ENCODE results near the gene LRRC4C.

Gene LRRC4C

DNA sequence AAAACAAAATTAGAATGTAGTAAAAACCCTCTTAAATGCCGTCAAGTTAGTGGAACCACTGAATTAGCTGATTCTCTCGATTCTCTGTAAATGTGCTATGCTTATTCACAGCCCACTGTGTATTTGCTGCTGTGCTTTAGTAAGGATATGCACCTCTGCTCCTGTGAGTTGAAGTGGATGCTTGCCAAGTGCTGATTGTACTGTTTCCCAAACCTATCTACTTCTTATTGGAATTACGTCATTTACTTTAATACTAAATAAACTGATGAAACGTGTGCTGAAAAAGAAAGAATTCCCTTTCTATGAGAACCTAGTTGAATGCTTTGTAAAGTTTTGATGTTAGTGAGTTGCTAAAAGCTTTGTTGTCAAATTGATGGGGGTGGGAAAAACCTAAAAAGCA is 158.4 kb downstream of the LRRC4C start:
- TF ChIP-seq, protein P1, sequence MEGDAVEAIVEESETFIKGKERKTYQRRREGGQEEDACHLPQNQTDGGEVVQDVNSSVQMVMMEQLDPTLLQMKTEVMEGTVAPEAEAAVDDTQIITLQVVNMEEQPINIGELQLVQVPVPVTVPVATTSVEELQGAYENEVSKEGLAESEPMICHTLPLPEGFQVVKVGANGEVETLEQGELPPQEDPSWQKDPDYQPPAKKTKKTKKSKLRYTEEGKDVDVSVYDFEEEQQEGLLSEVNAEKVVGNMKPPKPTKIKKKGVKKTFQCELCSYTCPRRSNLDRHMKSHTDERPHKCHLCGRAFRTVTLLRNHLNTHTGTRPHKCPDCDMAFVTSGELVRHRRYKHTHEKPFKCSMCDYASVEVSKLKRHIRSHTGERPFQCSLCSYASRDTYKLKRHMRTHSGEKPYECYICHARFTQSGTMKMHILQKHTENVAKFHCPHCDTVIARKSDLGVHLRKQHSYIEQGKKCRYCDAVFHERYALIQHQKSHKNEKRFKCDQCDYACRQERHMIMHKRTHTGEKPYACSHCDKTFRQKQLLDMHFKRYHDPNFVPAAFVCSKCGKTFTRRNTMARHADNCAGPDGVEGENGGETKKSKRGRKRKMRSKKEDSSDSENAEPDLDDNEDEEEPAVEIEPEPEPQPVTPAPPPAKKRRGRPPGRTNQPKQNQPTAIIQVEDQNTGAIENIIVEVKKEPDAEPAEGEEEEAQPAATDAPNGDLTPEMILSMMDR (conservative IDR thresholded peaks at IDR 0.05; ENCODE audit: low read depth) = no peak
- CTCF ChIA-PET = no interaction called here

DNA sequence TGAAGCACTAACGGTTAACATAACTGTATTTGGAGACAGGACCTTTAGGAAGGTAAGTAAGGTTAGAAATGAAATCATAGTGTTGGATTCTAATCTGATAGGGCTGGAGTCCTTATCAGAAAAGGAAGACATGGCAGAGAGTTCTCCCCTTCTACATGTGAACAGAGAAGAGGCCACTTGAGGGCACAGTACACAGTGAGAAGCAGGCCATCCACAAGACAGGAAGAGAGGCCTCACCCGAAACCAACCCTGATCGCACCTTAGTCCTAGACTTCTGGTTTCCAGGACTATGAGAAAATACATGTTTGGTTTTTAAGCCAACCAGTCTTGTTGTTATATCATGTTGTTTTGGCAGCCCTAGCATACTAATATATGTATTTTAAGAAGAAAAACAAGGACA is 170.0 kb downstream of the LRRC4C start:
- DNase-seq (ENCODE audit: low spot score) = no peak
- CTCF ChIA-PET = interaction anchor here (0.5 kb wide), 1 partner anchor 601 kb away, joined by 3 read pairs; no protein-coding TSS in a partner anchor
- no peak overlapping the region for H3K27ac ChIP-seq
- POLR2A ChIA-PET (ENCODE audit: low non-redundant PET) = no interaction called here
- TF ChIP-seq, protein P1 (conservative IDR thresholded peaks at IDR 0.05; ENCODE audit: low read depth) = no peak

More for the DNA sequence above, 158.4 kb downstream of the LRRC4C start:
- no peak overlapping the region for H3K27ac ChIP-seq
- POLR2A ChIA-PET (ENCODE audit: low non-redundant PET) = no interaction called here
- DNase-seq (ENCODE audit: low spot score) = no peak

DNA sequence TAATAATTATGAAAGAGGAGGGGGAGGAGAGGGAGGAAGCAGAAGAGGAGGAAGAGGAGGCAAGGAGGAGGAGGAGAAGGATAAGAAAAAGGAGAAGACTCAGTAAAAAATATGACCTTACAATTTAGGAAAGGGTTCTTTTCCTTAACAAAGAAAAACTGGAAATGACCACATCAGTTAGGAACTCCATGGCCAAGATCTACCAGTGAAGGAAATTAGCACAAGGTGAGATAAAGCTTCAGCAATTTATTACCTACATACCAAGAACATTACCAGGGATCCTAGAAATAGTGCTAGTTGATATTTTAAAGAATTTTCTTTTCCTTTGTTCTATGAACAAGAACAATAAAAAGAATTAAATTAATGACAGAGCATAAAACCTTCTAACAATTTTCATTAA is 172.7 kb downstream of the LRRC4C start:
- DNase-seq (ENCODE audit: low spot score) = no peak
- no peak overlapping the region for H3K27ac ChIP-seq
- TF ChIP-seq, protein P1 (conservative IDR thresholded peaks at IDR 0.05; ENCODE audit: low read depth) = no peak
- ChIA-PET POLR2A (ENCODE audit: low non-redundant PET) (no interaction called here), CTCF (no interaction called here)

DNA sequence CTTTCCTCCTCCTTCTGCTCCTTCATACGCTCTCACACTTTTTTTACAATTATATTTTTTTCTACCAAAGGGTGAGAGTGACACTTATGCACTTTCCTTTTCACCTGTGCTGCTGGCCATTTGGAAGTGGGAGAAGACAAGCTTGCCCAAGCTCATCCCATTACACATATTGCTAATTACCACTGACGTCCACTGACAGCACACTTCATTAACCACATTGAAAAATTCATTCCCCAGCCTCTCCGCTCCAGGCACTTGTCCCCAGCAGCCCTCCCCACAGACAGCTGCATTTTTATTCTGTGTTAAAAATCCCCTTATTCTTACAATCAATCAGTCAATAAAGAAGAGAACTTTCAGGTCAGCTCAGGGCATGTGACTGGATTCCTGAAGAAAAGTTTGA is 175.1 kb downstream of the LRRC4C start:
- TF ChIP-seq, protein P1 (conservative IDR thresholded peaks at IDR 0.05; ENCODE audit: low read depth) = no peak
- POLR2A ChIA-PET (ENCODE audit: low non-redundant PET) = no interaction called here
- DNase-seq (ENCODE audit: low spot score) = no peak
- H3K27ac ChIP-seq = no peak overlapping the region
- CTCF ChIA-PET = no interaction called here

DNA sequence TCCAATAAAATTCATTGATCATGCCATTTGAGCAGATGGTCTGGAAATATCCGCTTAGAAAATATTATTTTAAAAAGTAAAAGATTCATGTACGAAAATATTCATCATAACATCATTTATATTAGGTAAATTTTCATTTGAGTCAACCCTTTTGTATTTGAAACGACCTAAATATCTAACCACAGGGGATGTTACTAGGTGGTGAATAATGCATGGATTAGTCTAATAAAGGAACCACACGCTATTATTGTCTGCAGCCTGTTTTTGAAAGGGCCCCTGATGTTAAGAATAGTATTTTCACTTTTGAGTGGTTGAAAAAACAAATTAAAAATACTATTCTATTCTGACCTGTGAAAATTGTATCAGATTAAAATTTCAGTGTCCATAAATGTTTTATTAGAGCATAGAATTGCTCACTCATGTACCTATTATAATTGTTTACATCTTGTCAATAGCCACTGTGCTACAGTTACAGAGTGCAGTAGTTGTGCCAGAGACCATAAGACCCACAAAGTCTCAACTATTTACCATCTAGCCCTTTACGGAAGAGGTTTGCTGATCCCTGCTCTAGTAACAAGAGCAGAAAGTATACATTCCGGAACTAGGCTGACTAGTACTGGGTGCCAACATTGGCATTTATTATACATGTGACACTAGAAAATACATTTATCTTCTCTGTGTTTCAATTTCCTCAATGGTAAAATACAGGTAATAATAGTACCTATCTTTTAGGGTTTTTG is 176.1 kb downstream of the LRRC4C start:
- POLR2A ChIA-PET (ENCODE audit: low non-redundant PET) = no interaction called here
- TF ChIP-seq, protein P1 (conservative IDR thresholded peaks at IDR 0.05; ENCODE audit: low read depth) = no peak
- H3K27ac ChIP-seq = no peak overlapping the region
- no peak for DNase-seq (ENCODE audit: low spot score)
- CTCF ChIA-PET = no interaction called here

DNA sequence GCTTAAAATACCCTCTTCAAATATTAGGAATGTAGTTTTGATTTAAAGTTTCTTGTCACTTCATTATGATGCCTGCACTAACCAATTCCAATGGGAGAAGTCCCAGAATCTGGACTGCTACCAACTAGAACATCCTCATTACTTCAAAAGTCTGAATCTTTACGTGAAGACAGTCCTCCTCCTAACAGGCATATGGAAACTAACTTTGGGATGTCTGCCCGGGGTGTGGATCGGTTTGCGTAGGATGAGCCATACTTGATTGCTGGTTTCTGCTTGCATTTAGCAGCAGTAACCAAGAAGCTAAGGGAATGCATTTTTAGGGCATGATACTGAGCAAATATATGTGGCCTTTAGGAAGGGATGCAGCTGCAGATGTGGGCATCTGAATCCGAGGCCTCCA is 177.1 kb downstream of the LRRC4C start:
- no peak for DNase-seq (ENCODE audit: low spot score)
- no peak overlapping the region for H3K27ac ChIP-seq
- POLR2A ChIA-PET (ENCODE audit: low non-redundant PET) = no interaction called here
- TF ChIP-seq, protein P1 (conservative IDR thresholded peaks at IDR 0.05; ENCODE audit: low read depth) = no peak
- CTCF ChIA-PET = interaction anchor here (0.6 kb wide), 1 partner anchor 36 kb away, joined by 5 read pairs; no protein-coding TSS in a partner anchor
